Ecto neural progenitor cell (in vitro differentiated cells): Measurements from ENCODE around the gene MUCL3.
"Not testable (repeated sequence)": the region's sequence is repeated elsewhere in the genome, so short reads cannot be mapped to it uniquely, and the experiment has no call there.

Source experiments
- DNase-seq: peaks from one replicate; pipeline ENCODE4 v3.0.0-alpha.2; 2018; ENCODE audit warnings: low spot score

The MUCL3 gene

GRCh38 chr6:30939473-30939872, 1.3 kb upstream of the MUCL3 start:
- DNase-seq, result no peak

- DNase-seq, result peak; percentile 91
These were observed 1.7 kb downstream of the MUCL3 start for GRCh38 chr6:30942338-30943060.

- DNase-seq, result no peak
These were observed 3.3 kb downstream of the MUCL3 start for GRCh38 chr6:30944051-30944450.

- DNase-seq, result no peak
These were observed 4.5 kb downstream of the MUCL3 start for GRCh38 chr6:30945281-30945680.

GRCh38 chr6:30947231-30947630, 6.5 kb downstream of the MUCL3 start:
- DNase-seq, result no peak

- DNase-seq, result no peak
These were observed 8.0 kb downstream of the MUCL3 start for GRCh38 chr6:30948811-30949210.

GRCh38 chr6:30951907-30952469, 11.2 kb downstream of the MUCL3 start:
- DNase-seq, result no peak

- no peak for DNase-seq
These were observed 14.0 kb downstream of the MUCL3 start for GRCh38 chr6:30954631-30955366.

- peak; percentile 79 for DNase-seq
These were observed 14.7 kb downstream of the MUCL3 start for GRCh38 chr6:30955367-30956042.

GRCh38 chr6:30957716-30958115, 16.9 kb downstream of the MUCL3 start:
- DNase-seq, result no peak

GRCh38 chr6:30960907-30961673, 20.3 kb downstream of the MUCL3 start:
- no peak for DNase-seq

GRCh38 chr6:30962716-30963115, 21.9 kb downstream of the MUCL3 start:
- no peak for DNase-seq

- DNase-seq, result no peak
These were observed 22.9 kb downstream of the MUCL3 start for GRCh38 chr6:30963641-30964040.

- DNase-seq, result no peak
These were observed 23.3 kb downstream of the MUCL3 start for GRCh38 chr6:30964075-30964474.

GRCh38 chr6:30965140-30965601, 24.4 kb downstream of the MUCL3 start:
- no peak for DNase-seq

GRCh38 chr6:30966154-30966553, 25.4 kb downstream of the MUCL3 start:
- no peak for DNase-seq

- not testable (repeated sequence) for DNase-seq
These were observed 28.4 kb downstream of the MUCL3 start for GRCh38 chr6:30969171-30969570.

GRCh38 chr6:30970946-30971345, 30.2 kb downstream of the MUCL3 start:
- DNase-seq, result no peak

GRCh38 chr6:30972816-30973215, 32.0 kb downstream of the MUCL3 start:
- no peak for DNase-seq

GRCh38 chr6:30974490-30975252, 33.9 kb downstream of the MUCL3 start:
- DNase-seq, result no peak

- DNase-seq, result no peak
These were observed 38.4 kb downstream of the MUCL3 start for GRCh38 chr6:30979141-30979540.
